ENCODE data around the gene TRIM7. TPM values are rescaled to one million over a fixed set of nuclear protein-coding genes. Genes with fewer than 3 reads are reported as not detected.

The TRIM7 gene
- total RNA-seq, 2 donors from 2014 or later = 2.7 to 5.9 TPM

GRCh38 chr5:181195249-181195761 is 9.7 kb downstream of the TRIM7 start:
- Mint-ChIP-seq H3K27ac (no peak overlapping the region), H3K4me1 (peaks cover 15% of the 10 kb centered on the region), H3K27me3 (no peaks in the 10 kb centered on the region), H3K9me3 (no peaks in the 10 kb centered on the region), H3K4me3 (no peak overlapping the region), H3K36me3 (ENCODE audit: low read depth) (peaks cover 24% of the 10 kb centered on the region)
- no peak for ATAC-seq (replicated peaks)

GRCh38 chr5:181194489-181195248 is 10.3 kb downstream of the TRIM7 start:
- no peak for ATAC-seq (replicated peaks)
- H3K36me3 Mint-ChIP-seq (ENCODE audit: low read depth) = peaks cover 31% of the 10 kb centered on the region
- H3K4me3 Mint-ChIP-seq = no peak overlapping the region
- H3K27ac Mint-ChIP-seq = no peak overlapping the region
- H3K4me1 Mint-ChIP-seq = peaks cover 15% of the 10 kb centered on the region
- H3K9me3 Mint-ChIP-seq = no peaks in the 10 kb centered on the region
- H3K27me3 Mint-ChIP-seq = no peaks in the 10 kb centered on the region

- H3K27ac Mint-ChIP-seq = no peak overlapping the region
- H3K36me3 Mint-ChIP-seq (ENCODE audit: low read depth) = peaks cover 41% of the 10 kb centered on the region
- peaks cover 20% of the 10 kb centered on the region for H3K4me1 Mint-ChIP-seq
- H3K27me3 Mint-ChIP-seq = no peaks in the 10 kb centered on the region
- peak overlapping the region; percentile 97 for H3K4me3 Mint-ChIP-seq
- peaks cover under 1% of the 10 kb centered on the region for H3K9me3 Mint-ChIP-seq
- no peak for ATAC-seq (replicated peaks)
Observed at GRCh38 chr5:181193656-181194055, 11.3 kb downstream of the TRIM7 start.

DNA sequence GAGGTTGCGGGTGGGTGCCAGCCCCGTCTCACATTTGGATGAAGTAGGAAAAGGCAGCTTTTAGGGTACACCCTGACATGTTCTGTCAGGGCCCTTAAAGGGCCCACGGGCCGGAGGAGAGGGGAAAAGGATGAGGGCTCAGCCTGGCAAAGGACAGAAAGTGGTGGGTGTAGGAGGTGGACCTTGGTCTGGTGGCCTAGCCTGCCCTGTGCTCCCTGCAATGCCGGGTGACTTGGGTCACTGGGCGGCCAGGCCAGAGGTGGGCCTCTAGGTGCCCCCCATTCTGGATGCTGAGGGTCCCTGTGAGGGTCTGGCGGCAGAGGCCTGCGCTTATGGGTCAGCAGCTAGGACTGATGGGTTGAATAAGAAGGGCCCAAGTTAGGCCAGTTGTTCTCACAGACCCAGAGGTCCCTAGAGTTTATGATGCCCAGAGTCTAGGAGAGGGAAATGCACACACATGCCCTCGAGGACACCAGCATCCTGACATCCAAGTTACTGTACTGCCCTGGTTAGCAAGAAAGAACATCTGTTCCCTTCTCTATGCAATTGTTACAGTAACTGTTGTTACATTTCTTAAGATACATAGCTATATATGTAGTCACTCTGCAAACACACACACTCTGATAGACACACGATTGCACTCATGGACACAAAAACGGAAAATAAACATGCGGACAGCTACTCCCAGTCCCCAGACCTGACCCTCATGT is 12.5 kb downstream of the TRIM7 start:
- Mint-ChIP-seq H3K27ac (peak overlapping the region; percentile 100), H3K36me3 (ENCODE audit: low read depth) (peaks cover 52% of the 10 kb centered on the region), H3K4me3 (peak overlapping the region; percentile 97), H3K9me3 (peaks cover 5% of the 10 kb centered on the region), H3K4me1 (peaks cover 25% of the 10 kb centered on the region), H3K27me3 (no peaks in the 10 kb centered on the region)
- no peak for ATAC-seq (replicated peaks)

- peak overlapping the region; percentile 97 for H3K4me3 Mint-ChIP-seq
- peaks cover 59% of the 10 kb centered on the region for H3K36me3 Mint-ChIP-seq (ENCODE audit: low read depth)
- peaks cover 5% of the 10 kb centered on the region for H3K9me3 Mint-ChIP-seq
- H3K27me3 Mint-ChIP-seq = no peaks in the 10 kb centered on the region
- H3K4me1 Mint-ChIP-seq = peaks cover 25% of the 10 kb centered on the region
- H3K27ac Mint-ChIP-seq = peak overlapping the region; percentile 100
- peak; percentile 74 for ATAC-seq (replicated peaks)
Observed at GRCh38 chr5:181191526-181192336, 13.3 kb downstream of the TRIM7 start.

DNA sequence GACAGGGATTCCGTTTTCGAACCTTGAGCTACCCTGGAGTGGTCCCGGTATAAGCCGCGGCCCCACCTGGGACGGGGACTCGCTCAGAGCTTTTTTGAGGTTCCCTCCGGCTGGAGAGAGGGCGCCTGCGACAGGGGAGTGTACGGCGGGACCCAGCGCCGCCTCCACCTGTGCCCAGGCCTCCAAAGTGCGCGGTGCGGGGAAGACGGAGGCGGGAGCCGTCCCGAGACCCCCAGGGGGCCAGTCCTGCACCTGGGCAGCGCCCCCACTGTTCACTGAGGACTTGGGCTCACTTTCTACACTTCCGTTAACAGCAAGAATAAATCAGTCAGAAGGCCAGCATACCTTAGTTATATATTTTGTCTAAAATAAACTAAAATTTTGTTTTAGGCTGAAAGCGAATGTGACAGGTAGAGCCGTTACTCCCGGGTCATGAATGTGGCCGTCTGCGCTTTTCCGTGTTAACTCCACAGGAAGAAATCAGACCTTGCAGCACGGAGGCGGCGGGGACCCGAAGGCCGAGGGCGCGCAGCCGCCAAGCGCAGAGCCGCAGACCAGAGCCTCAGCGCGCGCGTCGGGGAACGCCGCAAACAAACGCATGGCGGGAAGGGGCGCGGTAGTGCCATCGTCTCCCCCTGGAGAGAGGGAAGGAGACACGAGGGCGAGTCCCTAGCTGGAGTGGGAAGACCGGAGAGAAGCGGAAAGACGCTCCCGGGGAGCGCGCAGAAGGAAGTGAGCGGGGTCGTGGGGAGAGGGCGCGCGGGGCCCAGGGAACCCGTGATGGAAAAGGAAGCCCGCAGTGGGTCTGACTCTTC is 14.1 kb downstream of the TRIM7 start:
- peaks cover 5% of the 10 kb centered on the region for H3K9me3 Mint-ChIP-seq
- ATAC-seq (replicated peaks) = peak; percentile 5
- H3K27me3 Mint-ChIP-seq = no peaks in the 10 kb centered on the region
- peak overlapping the region; percentile 100 for H3K27ac Mint-ChIP-seq
- peak overlapping the region; percentile 97 for H3K4me3 Mint-ChIP-seq
- H3K4me1 Mint-ChIP-seq = peaks cover 25% of the 10 kb centered on the region
- H3K36me3 Mint-ChIP-seq (ENCODE audit: low read depth) = peaks cover 59% of the 10 kb centered on the region

DNA sequence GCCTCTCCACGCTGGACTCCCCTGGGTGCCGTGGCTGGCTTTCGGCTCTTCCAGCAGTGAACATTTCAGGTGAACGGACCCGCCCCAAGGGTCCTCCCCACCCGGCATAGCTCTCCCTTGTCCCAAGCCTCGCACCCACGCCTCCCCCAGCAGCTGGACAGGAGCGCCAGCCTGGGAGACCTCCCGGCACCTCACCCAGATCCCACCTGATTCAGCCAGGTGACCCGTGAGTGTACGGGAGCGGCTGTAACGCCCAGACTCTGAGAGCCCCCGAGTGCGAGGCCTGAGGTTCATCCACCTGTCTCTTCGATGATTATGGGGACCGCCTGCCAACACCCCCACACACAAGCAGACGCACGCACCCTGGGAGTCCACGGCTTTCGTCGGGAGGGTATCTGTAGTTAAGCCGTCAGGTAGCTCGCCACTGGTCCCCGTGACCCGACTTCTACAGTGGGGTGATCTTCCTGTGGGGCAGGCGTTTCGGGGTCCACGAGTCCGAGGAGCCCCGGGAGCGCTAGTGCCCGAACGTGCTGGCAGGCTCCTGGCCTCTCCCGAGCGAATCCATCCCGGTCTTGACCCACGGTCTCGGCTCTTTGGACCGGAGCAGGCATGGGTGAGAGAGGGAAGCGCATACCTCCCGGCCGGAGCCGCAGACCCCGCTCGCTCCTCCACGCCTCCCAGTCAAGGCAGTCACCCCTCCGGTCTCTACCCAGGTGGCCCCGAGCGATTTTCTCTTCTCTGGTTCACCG is 14.9 kb downstream of the TRIM7 start:
- H3K4me1 Mint-ChIP-seq = peaks cover 25% of the 10 kb centered on the region
- H3K27ac Mint-ChIP-seq = peak overlapping the region; percentile 100
- peaks cover 5% of the 10 kb centered on the region for H3K9me3 Mint-ChIP-seq
- peak; percentile 7 for ATAC-seq (replicated peaks)
- H3K4me3 Mint-ChIP-seq = peak overlapping the region; percentile 97
- H3K27me3 Mint-ChIP-seq = no peaks in the 10 kb centered on the region
- peaks cover 59% of the 10 kb centered on the region for H3K36me3 Mint-ChIP-seq (ENCODE audit: low read depth)

DNA sequence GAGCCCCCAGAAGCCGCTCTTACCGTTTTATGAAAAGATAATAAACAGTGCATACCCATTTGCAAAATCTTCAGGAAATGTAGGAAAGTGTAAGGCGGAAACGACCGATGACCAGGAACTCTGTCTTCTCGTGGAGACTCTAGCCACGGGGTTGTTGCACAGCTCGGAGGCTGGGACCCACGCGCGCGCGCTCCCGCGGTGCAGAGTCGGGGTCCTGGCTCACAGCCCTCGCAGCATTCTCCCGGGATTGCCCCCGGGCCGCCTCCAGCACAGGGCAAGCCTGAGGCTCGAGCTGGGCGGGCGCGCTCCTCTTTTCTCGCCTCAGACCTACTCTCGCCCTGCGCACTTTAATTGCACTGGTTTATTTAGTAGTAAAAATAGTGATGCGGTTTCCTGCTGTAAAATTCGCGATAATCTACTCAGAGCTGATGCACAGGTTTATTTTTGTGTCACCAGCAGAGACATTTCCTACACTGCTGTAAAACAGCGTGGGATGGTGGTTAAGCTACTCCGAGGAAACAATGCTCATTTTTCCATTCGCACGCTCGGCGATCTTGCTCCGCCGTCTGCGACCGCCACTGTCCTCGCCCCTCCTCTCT is 15.5 kb downstream of the TRIM7 start:
- peaks cover 25% of the 10 kb centered on the region for H3K4me1 Mint-ChIP-seq
- peaks cover 59% of the 10 kb centered on the region for H3K36me3 Mint-ChIP-seq (ENCODE audit: low read depth)
- peak overlapping the region; percentile 97 for H3K4me3 Mint-ChIP-seq
- peak overlapping the region; percentile 100 for H3K27ac Mint-ChIP-seq
- H3K9me3 Mint-ChIP-seq = peaks cover 5% of the 10 kb centered on the region
- no peaks in the 10 kb centered on the region for H3K27me3 Mint-ChIP-seq
- peak; percentile 36 for ATAC-seq (replicated peaks)

DNA sequence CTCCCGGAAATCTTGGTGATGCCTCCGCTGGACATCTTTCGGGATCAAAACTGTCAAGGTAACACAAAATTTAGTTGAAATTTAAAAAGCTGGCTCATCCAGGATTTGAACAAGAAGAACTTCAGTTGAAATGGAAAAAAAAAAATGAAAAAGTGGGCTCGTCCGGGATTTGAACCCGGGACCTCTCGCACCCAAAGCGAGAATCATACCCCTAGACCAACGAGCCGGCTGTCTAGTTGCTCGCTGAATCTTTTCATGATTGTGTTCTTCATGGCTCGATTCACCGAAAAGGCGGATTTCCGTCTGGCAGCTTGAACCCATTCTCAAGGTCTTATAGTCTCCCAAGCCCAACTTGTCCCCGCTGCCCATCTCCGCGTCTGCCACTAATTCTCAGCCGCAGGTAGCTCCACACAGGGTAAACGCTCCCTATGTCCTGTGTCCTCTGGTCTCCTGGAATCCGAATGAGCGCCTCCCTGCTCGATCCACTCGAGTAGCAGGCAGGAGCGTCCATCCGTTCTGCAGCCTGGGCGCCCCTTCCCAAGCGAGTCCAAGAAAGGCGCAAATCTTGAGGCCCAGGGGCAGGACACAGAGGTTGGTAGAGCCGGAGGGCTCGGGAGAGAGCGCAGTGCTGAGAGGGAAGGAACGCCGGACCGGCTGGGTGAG is 16.2 kb downstream of the TRIM7 start:
- Mint-ChIP-seq H3K27me3 (no peaks in the 10 kb centered on the region), H3K9me3 (peaks cover 5% of the 10 kb centered on the region), H3K4me3 (peak overlapping the region; percentile 97), H3K27ac (peak overlapping the region; percentile 100), H3K36me3 (ENCODE audit: low read depth) (peaks cover 59% of the 10 kb centered on the region), H3K4me1 (peaks cover 30% of the 10 kb centered on the region)
- no peak for ATAC-seq (replicated peaks)

- peaks cover 5% of the 10 kb centered on the region for H3K9me3 Mint-ChIP-seq
- H3K4me3 Mint-ChIP-seq = peak overlapping the region; percentile 97
- peaks cover 57% of the 10 kb centered on the region for H3K36me3 Mint-ChIP-seq (ENCODE audit: low read depth)
- H3K4me1 Mint-ChIP-seq = peaks cover 30% of the 10 kb centered on the region
- no peak for ATAC-seq (replicated peaks)
- peak overlapping the region; percentile 100 for H3K27ac Mint-ChIP-seq
- no peaks in the 10 kb centered on the region for H3K27me3 Mint-ChIP-seq
Observed at GRCh38 chr5:181187500-181188213, 17.3 kb downstream of the TRIM7 start.

DNA sequence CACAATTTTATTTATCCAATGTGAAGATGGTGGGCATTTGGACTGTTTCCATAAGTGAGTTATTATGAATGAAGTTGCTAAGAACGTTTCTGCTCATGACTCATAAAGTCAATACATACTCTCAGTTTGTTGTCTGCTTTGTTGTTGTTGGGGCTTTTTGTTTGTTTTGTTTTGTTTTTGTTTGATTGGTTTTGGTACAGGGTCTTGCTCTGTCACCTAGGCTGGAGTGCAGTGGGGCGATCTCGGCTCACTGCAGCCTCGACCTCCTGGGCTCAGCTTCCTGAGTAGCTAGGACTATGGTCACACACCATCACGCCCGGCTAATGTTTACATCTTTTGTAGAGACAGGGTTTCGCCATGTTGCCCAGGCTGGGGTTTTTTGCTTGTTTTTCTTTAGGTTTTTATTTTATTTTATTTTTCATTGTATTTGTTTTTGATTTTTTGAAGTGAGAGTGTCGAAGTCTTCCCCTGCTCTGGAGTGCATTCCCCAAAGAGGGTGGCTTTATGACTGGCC is 18.0 kb downstream of the TRIM7 start:
- Mint-ChIP-seq H3K36me3 (ENCODE audit: low read depth) (peaks cover 51% of the 10 kb centered on the region), H3K9me3 (peaks cover 5% of the 10 kb centered on the region), H3K27ac (peak overlapping the region; percentile 100), H3K4me3 (peak overlapping the region; percentile 97), H3K27me3 (no peaks in the 10 kb centered on the region), H3K4me1 (peaks cover 32% of the 10 kb centered on the region)
- ATAC-seq (replicated peaks) = no peak

- Mint-ChIP-seq H3K36me3 (ENCODE audit: low read depth) (peaks cover 40% of the 10 kb centered on the region), H3K9me3 (peaks cover 5% of the 10 kb centered on the region), H3K27ac (no peak overlapping the region), H3K4me1 (peaks cover 27% of the 10 kb centered on the region), H3K4me3 (peak overlapping the region; percentile 39), H3K27me3 (no peaks in the 10 kb centered on the region)
- ATAC-seq (replicated peaks) = no peak
Observed at GRCh38 chr5:181186022-181186421, 19.0 kb downstream of the TRIM7 start.

Measured in activated T-helper 17 cell treated with anti-CD3 and anti-CD28 coated beads, Interleukin-2, amount 50 U/mL, for 72 hours (primary cell).